GM12873 (cell line): Measurements from ENCODE around the gene MAD2L2.

Experiments used
- CTCF ChIP-seq: IDR thresholded peaks from 2 replicates; pipeline ENCODE4 v1.5.1; 2012; ENCODE audit warnings: low read depth, mild to moderate bottlenecking, moderate library complexity, low read length, control low read depth; ENCODE audit not compliant: insufficient read depth; ENCODE audit errors: missing control alignments

MAD2L2 gene

GRCh38 chr1:11678442-11678841, 2.5 kb downstream of the MAD2L2 start:
- TF ChIP-seq CTCF = no peak

- TF ChIP-seq CTCF = no peak
These were observed 4.4 kb downstream of the MAD2L2 start for GRCh38 chr1:11676386-11677103.

GRCh38 chr1:11675325-11675724, 5.6 kb downstream of the MAD2L2 start:
- no peak for TF ChIP-seq CTCF

- TF ChIP-seq CTCF = no peak
These were observed 6.5 kb downstream of the MAD2L2 start for GRCh38 chr1:11674488-11674887.

- no peak for TF ChIP-seq CTCF
These were observed 7.7 kb downstream of the MAD2L2 start for GRCh38 chr1:11673089-11673769.

GRCh38 chr1:11671544-11672286, 9.2 kb downstream of the MAD2L2 start:
- TF ChIP-seq CTCF = no peak

GRCh38 chr1:11671205-11671543, 9.8 kb downstream of the MAD2L2 start:
- no peak for TF ChIP-seq CTCF
